ENCODE results near the gene PLXDC2. TPM values are rescaled to one million over a fixed set of nuclear protein-coding genes. Genes with fewer than 3 reads are reported as not detected.

The PLXDC2 gene
- total RNA-seq, 1 experiment from 2014 or later = 0.20 TPM

GRCh38 chr10:19826712-19827111 is 10.5 kb downstream of the PLXDC2 start (continued):
- TF ChIP-seq ZBTB33 (IDR thresholded peaks at IDR 0.05; ENCODE audit: extremely low read depth, insufficient replicate concordance, low read length) (no peak), SRF (IDR thresholded peaks at IDR 0.05; ENCODE audit: low read depth) (no peak), ATF3 (IDR thresholded peaks at IDR 0.05) (no peak)

GRCh38 chr10:19828278-19829049 is 12.2 kb downstream of the PLXDC2 start:
- ChIA-PET POLR2A (no interaction called here), RAD21 (ENCODE audit: low non-redundant PET in 1 of 2, low total read pairs in 2 of 2, uncharacterized antibody in 2 of 2, unreplicated experiment in 2 of 2) (no interaction called here), CTCF (no interaction called here)
- no peak overlapping the region for H3K4me2 ChIP-seq (ENCODE audit: low read length)
- no peaks in the 10 kb centered on the region for H3K9me2 ChIP-seq (ENCODE audit: insufficient read depth)
- no TSS peak for BruUV-seq (replicated peaks)
- no peak overlapping the region for H3K4me3 ChIP-seq (replicated peaks in 1 of 2; ENCODE audit: low read depth in 1 of 2, low read length in 2 of 2)
- no peaks in the 10 kb centered on the region for H3K27me3 ChIP-seq (ENCODE audit: insufficient read depth, low read length)
- H2AFZ ChIP-seq (ENCODE audit: low read depth, low read length, poor library complexity, severe bottlenecking) = no peak overlapping the region
- no peaks in the 10 kb centered on the region for H3K79me2 ChIP-seq (ENCODE audit: insufficient read depth, low read length)
- H3K36me3 ChIP-seq (ENCODE audit: control insufficient read depth in 1 of 2, insufficient read depth in 2 of 2, low read length in 2 of 2) = no peaks in the 10 kb centered on the region
- DNase-seq (ENCODE audit: low read depth, low spot score) (no peak), ATAC-seq (no peak)
- no peak for TF ChIP-seq ELF1 (IDR thresholded peaks at IDR 0.05; ENCODE audit: borderline replicate concordance, low read depth)
- no peak for TF ChIP-seq ATF3 (IDR thresholded peaks at IDR 0.05)
- TF ChIP-seq CBX3 (IDR thresholded peaks at IDR 0.05; ENCODE audit: low read depth) = no peak
- TF ChIP-seq SP1 (IDR thresholded peaks at IDR 0.05; ENCODE audit: low read depth) = no peak
- no peak for TF ChIP-seq ZBTB33 (IDR thresholded peaks at IDR 0.05; ENCODE audit: extremely low read depth, insufficient replicate concordance, low read length)
- no peak for TF ChIP-seq FOSL1 (IDR thresholded peaks at IDR 0.05; ENCODE audit: low read depth)
- TF ChIP-seq CTCF (IDR thresholded peaks at IDR 0.05 in 2 of 3, conservative IDR thresholded peaks at IDR 0.05 in 1 of 3; ENCODE audit: borderline replicate concordance in 1 of 3, insufficient read depth in 1 of 3, low read depth in 2 of 3, low read length in 2 of 3) = no peak
- TF ChIP-seq POLR2A (IDR thresholded peaks at IDR 0.05; ENCODE audit: borderline replicate concordance, extremely low read depth, insufficient read depth, insufficient read length) = no peak
- no peak for TF ChIP-seq CEBPB (IDR thresholded peaks at IDR 0.05; ENCODE audit: low read depth)
- no peak overlapping the region for H3K27ac ChIP-seq (ENCODE audit: low read depth, low read length)
- H4K20me1 ChIP-seq (ENCODE audit: insufficient read depth) = no peaks in the 10 kb centered on the region; the same call in 1 of the 2 replicates
- peaks cover 10% of the 10 kb centered on the region in 2 experiments; a peak in 3 of 4 replicates for H3K9me3 ChIP-seq (ENCODE audit: control insufficient read depth in 1 of 2, insufficient read depth in 1 of 2, low read depth in 1 of 2, low read length in 2 of 2)
- intact Hi-C loops (cut with micrococcal nuclease) = no loop called here
- no peak overlapping the region for H3K9ac ChIP-seq (ENCODE audit: low read length)
- H3K4me1 ChIP-seq (ENCODE audit: control insufficient read depth in 1 of 2, insufficient read depth in 2 of 2, low read length in 2 of 2) = no peaks in the 10 kb centered on the region

All from HCT116 (cell line).